ENCODE measurements around the gene MYBPC2. TPM values are rescaled to one million over a fixed set of nuclear protein-coding genes. Genes with fewer than 3 reads are reported as not detected.

MYBPC2 gene
- total RNA-seq, 1 experiment from 2014 or later = not detected

DNA sequence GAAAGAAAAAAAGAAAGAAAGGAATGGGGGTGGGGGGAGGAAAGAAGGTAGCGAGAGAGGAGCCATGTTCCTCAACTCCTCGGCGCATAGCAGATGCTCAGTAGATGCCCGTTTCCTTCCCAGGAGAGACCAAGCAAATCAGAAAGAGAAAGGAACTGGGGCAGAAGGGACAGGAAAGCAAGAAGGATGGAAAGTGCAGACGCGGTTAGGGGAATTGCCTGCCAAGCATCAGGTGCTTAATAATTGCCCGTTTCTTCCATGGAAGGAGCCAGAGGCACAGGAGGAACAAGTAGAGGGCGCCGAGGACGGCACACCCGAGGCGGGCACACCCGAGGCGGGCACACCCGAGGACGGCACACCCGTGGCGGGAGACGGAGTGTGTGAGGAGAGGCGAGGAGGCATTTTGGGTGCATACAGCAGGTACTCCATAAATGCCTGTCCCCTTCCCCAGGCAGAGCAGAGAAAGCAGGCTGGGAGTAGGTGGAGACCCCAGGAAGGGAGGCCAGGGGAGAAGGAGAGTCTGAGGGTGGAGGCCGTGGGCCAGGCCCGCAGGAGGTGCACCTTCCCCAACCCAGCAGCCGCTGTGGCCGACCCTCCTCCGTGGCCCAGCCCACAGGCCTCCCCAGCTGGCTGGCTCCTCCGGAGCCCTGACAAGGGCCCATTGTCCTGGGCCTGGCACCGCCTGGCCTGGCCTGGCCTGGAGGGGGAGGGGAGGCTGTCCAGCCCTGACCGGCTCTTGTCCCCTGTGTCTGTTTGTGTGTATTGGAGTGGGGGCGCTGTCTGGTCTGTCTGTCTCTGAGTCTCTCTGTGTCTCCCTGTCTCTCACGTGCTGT lies 63.7 kb downstream of the MYBPC2 start:
- peak; percentile 45 for DNase-seq (ENCODE audit: low read depth)

DNA sequence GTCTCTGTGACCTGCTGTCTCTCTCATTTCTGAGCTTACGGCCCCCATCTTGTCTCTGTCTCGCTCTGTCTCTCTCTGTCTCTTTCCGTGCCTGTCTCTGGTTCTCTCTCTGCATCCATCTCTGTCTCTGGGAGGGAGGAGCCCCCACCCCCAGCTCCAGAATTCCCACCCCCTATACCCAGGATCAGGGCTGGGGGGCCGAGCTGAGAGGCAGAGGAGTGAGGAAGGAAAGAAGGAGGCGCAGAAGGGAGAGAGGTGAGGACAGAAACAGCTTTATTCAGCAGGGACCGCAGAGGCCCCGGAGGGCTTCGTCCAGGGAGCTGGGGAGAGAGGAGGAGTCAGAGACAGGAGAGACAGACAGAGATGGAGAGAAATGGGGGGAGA lies 64.3 kb downstream of the MYBPC2 start:
- no peak for DNase-seq (ENCODE audit: low read depth)

DNA sequence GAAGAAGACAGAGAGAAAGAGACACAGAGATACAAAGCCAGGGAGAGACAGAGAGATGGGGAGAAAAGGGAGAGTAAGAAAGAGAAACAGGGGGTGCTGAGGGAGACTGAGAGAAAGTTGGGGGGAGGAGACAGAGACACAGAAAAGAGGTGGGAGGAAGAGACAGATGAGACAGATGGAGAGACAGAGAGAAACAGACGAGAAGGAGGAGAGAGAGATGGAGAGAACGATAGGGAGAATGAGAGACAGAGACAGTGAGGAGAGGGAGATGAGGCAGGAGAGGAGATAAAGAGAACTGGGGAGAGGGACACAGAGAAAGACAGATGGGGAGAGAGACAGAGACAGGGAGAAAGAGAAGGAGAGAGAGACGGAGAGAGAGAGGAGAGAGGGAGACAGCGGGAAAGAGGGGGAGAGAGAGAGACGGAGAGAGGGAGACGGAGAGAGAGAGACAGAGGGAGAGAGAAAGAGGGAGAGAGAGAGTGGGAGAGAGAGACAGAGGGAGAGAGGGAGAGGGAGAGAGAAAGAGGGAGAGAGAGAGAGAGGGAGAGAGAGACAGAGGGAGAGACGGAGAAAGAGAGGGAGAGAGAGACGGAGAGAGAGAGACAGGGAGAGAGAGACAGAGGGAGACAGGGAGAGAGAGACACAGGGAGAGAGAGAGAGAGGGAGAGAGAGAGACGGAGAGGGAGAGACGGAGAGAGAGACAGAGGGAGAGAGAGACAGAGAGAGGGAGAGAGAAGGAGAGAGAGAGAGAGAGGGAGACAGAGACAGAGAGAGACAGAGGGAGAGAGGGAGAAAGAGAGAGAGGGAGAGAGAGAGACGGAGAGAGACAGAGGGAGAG lies 65.7 kb downstream of the MYBPC2 start:
- no peak for DNase-seq (ENCODE audit: low read depth)

DNA sequence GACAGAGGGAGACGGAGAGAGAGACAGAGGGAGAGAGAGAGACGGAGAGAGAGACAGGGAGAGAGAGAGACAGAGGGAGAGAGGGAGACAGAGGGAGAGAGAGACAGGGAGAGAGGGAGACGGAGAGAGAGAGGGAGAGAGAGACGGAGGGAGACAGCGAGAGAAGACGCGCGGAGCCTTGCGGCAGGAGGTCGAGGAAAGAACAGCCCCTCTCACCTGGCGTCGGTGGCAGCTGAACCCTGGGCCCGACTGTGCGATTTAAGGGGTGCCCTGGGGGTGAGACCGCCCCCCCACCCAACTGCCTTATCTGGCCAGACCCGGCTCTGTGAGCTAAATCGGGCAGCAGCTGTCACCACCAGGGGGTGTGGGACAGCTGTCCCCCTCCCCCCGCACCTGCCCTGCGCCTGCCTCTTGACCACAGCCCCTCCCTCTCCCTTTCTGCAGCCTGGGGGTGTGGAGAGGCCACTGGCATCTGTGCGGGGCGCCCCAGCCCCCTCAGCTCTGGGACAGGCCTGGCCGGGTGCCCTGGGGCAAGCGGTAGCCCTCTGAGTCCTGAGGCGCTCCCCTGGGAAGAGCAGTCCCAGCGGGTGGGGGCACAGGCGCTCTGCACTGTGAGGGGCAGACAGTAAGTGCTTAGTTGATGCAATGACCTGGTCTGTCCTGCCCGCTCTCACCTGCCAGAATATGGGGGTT lies 67.5 kb downstream of the MYBPC2 start:
- no peak for DNase-seq (ENCODE audit: low read depth)

DNA sequence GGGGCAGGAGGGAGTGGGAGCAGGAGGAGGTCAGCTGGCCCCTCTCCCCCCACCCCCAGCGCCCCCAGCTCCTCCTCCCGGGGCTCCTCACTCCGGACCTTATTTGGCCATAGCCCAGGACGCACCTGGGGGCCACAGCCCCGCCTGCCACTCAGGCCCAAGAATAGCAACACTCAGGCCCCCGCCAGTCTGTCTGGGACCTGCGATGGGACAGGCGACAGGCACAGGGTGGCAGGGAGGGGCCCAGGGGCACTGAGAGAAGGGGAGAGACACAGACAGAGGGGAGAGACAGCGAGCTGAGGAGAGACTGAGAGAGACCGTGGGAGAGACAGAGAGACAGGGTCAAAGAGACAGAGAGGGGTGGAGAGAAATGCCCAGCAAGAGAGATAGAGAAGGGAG lies 68.1 kb downstream of the MYBPC2 start:
- DNase-seq (ENCODE audit: low read depth) = no peak

DNA sequence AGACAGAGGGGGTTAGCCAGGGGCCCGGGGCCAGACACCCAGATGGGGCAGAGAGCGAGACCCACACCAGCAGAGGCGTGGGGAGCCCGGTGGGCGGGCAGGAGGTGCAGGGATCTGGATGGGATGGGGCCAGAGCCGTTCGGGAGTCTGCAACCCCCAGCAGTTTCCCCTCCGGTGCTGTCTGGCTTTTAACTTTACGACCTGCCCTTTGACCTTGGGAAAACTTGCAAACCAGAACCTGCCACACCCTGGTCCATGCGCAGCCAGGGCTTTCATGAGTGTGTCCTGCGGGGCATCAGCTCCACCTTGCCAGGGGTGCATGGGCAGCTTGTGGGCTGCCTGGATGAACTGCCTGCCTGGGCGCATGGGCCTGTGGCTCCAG lies 68.5 kb downstream of the MYBPC2 start:
- DNase-seq (ENCODE audit: low read depth) = no peak

DNA sequence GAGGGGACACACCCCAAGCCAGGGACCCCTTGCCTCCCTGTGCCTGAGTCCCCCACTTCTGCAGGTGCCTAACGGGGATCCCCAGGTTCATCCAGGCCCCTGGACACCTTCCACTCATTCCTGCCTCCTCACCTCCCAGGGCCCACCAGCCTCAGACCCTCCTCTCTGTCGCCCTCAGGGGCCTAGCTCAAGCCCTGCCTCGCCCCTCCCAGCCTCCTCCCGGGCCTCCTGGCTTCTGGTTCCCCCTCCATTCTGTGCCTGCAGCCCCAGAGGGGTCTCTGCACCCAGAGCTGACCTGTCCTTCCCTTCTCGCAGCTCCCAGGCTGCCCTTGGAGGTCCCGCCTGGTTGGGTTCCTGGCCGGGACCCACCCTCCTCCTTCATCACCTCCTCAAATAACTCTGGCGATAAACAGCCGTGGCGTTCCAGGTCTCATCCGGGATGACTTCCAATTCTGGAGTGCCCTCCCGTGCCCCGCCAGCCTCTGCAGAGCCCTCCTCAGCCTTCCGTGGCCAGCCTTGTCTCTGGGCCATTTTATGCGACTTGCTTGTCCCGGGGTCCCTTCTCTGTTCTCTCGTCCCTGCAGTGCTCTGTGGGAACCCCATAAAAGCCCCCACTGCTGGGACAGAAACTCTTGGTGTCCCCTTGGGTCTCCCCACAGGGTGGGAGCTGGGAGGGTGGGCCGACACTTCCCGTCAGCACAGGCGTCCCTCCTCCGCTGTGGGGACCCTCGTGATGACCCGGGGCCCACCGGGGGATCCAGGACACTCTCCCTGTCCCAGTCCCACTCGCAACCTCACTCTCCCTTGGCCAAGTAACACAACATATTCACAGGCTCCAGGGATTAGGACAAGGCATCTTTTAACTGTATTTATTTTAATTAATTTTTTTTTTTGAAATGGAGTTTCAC lies 69.1 kb downstream of the MYBPC2 start:
- no peak for DNase-seq (ENCODE audit: low read depth)

DNA sequence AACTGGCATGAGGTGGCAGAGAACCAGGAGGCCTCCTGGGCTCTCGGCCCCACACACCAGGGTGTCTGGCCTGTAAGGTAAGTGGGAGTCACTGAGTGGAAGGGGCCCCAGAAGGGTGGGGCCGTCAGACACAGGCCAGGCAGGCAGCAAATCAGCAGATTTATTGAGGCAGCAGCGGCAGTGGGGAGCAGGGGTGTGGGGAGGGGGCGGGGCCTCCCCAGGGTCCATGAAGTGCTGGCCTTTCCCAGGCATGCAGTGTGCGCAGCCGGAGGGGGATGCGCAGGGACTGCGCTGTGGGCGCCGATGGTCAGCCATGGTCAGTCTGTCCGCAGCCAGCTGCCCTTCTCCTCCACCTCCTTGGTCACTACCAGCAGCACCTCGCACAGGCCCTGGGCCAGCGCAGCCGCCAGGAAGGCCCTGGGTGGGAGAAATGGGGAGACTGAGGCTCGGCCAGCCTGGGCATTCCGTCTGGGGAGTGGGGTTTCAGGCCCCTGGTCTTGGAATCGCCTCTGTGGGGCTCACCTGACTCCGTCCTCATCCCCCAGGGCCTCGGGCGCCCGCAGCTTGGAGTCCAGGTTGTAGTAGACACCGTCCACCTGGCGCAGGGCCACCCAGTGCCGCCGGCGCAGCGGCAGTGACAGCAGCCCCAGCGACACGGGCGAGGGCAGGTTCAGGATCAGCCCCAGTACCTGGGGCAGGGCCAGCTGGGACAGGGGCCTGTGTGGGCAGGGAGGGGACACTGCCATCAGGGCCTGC lies 73.3 kb downstream of the MYBPC2 start:
- no peak for DNase-seq (ENCODE audit: low read depth)

DNA sequence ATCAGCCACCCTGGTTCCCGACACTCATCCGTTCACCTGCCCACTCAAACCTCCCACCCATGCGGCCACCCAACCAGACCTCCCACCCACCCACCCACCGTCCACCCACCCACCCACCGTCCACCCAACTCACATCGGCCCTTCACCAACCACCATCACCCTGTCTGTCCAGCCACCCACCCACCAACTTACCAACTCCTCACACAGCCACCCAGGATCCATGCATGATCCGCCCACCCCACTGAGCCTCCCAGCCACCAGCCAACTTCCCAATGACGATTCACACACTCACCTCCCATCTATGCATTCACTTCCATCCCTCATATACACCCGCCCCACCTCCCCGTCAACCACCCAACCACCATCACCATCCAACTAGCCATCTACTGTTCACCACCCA lies 74.0 kb downstream of the MYBPC2 start:
- DNase-seq (ENCODE audit: low read depth) = no peak

DNA sequence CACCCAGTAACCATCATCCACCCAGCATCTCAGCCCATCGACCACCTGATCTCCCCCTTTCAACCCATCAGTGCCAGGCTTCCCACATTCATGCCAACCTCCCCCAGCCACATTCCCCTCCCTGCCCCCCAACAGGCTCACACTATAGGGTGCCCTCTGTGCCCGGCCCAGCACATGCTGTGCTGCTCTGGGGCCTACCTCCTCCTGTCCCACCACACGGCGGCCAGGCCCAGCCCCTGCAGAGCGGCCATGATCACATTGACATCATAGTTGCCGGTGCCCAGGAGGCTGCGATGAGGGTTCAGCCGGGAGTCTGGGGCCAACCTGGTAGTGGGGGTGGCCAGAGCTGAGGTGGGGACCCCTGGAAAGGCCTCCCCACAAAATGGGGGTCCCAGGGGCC lies 74.7 kb downstream of the MYBPC2 start:
- DNase-seq (ENCODE audit: low read depth) = no peak

DNA sequence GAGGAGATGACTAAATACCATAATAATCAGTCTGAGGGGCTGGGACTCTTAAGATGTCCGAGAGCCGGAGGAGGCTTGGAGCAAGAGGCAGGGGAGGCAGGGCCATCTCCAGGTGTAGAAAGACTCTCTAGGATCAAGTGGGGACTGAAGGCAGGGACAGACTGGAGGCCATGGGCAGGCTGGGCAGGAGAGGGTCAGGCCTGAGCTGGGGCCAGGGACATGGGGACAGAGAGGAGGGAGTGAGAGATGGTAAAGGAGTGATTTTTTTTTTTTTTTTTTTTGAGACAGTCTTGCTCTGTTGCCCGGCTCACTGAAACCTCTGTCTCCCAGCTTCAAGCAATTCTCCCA lies 76.1 kb downstream of the MYBPC2 start:
- DNase-seq (ENCODE audit: low read depth) = no peak

DNA sequence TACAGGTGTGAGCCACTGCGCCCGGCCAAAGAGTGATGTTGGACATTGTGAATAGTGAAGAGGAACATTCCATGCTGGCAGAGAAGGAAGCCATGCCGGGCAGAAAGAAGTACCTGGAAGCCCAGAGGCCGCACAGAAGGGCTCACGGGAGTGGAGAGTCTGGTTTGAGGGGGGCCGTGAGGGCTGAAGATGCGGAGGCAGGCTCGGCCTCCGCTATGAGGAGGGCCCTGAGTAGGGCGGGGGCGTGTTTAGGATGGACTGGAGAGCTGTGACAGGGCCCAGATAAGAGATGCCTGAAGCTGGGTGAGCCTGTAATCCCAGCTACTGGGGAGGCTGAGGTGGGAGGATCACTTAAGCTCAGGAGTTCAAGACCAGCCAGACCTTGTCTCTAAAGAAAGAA lies 76.7 kb downstream of the MYBPC2 start:
- DNase-seq (ENCODE audit: low read depth) = no peak

DNA sequence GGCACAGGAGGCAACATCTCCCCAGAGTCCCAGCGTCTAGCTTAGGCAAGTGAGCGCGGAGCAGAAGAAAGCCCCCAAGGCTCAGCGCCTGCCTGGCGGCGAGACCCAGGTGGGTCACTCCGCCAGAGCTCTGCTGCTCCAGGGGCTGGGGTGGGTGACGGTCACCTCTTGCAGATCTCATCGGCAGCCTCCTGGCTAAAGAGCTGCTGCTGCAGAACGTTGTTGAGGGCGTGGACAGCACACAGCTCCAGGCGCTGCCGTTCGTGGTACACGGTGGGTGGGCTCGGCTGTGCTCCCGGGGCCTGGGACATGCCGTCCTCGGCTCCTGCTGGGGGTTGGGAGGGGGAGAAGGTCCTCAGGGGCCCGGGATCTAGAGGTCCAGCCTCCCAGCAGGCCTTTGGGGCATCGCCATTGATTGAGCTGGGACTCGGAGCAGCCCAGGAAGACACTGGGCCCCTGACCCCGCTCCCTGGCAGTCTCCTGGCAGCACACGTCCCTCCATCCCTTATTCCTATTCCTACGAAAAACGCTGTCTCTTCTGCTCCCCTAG lies 77.5 kb downstream of the MYBPC2 start:
- DNase-seq (ENCODE audit: low read depth) = no peak

DNA sequence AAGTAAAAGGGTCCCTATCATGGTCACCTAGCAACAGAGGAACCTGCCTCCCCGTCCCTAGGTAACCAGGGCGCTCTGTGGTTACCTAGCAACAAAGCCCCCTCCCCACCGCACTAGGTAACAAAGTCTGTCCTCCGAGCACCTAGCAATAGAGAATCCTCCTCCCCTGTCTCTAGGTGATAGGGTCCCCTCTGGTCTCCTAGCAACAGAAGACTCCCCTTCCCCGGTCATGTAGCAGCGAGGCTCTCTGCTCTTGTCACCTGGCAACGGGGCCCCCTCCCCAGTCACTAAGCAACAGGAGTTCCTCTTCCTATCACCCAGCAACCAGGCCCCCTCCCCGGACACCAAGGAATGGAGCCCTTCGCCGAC lies 78.0 kb downstream of the MYBPC2 start:
- DNase-seq (ENCODE audit: low read depth) = no peak

DNA sequence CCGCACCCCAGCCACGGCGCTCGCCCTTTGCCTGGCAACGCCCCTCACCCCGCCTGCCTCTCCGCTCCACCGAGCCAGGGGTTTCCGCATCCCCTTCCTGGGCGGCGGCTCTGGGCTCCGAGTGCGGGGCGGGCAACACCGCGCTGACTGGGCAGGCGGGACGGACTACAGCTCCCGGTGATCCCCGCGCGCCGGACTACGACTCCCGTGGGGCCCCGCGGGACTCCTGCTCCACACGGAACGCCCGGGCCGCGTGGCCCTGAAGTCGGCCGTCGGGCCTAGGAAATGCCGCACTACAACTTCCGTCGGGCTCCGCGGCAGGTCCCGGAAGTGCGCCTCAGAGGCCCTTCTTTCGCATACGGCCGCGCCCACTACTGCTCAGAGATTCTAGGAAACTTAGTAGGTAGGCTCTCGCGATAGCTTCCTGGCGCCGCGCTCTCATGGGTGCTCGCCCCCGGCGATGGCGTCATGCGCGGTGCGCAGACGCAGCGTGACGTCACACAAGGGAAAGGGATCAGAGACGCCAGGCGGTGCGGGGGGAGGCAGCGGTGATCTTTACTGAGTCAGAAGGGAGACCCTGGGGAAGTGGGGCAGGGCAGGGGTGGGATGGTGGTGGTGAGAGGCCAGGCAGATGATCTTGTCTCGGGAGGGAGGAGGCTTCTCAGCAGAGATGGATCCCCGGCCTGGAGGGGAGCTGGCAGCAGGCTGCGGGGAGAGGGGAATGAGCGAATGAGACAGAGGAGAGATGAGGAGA lies 78.6 kb downstream of the MYBPC2 start, which contains the start of gene JOSD2:
TSS of gene JOSD2 (minus strand) at position 123 of the 754 bp plus-strand sequence. CDS start 760 bp downstream, outside the sequence.
- peak; percentile 99 for DNase-seq (ENCODE audit: low read depth)

DNA sequence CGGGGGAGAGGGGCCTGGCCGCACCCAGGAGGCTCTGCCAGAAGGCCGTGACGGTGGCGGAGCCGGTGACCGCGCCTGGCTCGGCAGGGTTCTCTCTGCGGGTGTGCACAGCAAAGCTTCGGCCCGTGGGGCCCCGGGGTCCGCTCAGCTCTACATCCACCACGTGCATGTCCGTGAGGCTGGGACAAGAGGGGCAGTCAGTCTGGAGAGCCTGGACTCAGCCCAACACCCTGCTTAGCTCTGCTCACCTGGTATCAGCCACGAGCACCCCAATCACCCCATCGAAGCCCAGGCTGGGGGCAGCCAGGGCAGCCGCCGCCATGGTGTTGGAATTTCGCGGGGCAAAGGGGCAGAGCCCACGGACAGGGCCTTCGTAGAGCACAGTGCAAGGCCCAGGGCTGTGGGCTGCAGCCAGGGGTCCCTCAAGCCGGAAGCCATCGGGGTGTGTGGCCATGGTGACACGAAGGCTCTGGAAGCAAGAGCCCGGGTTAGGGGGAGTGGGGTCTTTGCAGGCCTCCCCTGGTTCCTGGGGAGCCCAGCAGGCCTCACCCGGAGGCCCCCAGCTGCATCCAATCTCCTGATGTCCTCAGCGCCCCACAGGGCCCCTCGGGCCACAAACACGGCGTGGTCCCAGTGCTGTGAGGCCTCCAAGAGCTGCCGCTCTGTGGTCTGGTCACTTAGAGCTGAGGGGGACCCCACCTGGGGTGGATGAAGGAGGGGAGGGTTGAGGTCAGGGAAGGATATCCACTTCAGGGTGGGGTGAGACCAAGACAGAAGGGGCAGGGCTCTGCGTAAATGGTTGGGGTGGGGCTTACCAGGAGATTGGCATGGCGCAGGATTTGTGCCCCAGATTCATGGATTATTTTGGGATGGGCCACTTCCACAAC lies 79.7 kb downstream of the MYBPC2 start:
- no peak for DNase-seq (ENCODE audit: low read depth)

DNA sequence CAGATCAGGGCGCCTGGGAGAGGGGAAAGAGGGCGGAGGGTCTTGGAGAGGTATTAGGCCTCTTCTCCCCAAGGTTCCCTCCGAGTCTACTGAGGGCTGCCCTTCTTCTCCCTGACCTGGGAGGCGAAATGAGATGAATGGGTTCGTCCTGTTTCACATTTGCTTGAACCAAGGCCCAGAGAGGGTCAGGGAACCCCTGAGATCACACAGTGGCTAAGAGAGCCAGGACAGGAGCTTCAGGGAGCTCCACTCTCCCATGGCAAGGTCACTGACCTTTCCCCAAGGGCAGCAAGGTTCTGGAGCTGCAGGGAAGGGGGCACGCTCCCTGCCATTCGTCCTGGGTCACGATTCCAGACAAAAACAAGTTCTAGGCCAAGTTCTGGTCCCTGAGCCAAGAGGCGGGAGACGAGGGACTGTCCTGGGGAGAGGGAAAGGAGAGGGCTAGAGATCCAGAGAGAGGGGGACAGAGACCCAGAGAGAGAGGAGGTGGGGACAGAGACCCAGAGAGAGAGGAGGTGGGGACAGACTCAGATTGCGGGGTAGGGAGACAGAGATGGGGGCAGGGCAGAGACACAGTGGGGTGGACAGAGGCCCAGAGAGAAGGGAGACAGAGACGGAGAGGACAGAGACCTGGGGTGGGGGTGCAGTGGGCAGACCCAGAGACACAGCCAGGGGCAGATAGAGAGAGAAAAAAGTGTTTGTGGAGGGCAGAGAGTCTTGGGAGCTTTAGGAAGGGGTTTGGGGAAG lies 80.5 kb downstream of the MYBPC2 start:
- DNase-seq (ENCODE audit: low read depth) = no peak

All from HT1080 (cell line).